GM12891 (cell line): ENCODE results near the gene RNU5B-1.

Source experiments
- POLR2A ChIP-seq: IDR thresholded peaks from 2 replicates; pipeline ENCODE4 v1.6.1; 2011; ENCODE audit warnings: low read depth, low read length, control low read depth
- POLR2AphosphoS5 ChIP-seq: IDR thresholded peaks from 2 replicates; pipeline ENCODE4 v1.6.1; 2011; ENCODE audit warnings: low read depth, low read length, control low read depth

DNA sequence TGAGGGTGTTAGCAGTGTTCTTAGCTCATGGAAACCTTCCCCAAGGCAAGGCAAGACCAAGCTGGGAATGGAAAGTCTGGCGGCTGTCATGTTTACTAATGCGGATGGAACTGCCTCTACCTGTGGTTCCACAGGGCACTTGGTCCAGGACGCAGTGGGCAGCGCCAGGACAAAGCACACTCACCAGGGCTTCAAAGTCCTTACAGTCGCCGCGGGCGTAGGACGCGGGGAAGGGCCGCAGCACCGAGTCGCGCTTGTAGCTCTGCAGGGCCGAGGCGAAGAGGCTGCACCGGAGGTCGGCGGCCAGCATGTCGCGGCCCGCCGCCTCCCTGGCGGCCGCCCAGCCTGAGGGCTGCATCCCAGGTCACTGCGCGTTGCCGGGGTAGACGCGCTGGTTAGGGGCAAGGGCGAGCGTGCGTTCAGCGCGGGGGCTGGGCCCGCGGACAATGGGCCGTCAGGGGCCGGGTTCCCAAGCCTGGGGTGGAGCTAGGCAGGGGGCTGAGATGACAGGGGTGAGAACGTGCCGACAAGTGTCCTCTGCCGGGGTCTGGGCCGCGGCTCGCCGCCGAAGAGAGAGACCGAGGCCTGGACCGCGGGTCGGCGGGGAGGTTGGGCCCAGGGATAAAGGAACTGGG, 18.3 kb upstream of the RNU5B-1 start:
- TF ChIP-seq POLR2A = no peak
- no peak for TF ChIP-seq POLR2AphosphoS5
